ENCODE measurements around the gene VSIR. TPM values are rescaled to one million over a fixed set of nuclear protein-coding genes. Genes with fewer than 3 reads are reported as not detected.
A peak's percentile ranks its signal among the peaks of the same experiment; 100 is the strongest.

The VSIR gene
- polyA plus RNA-seq, 1 experiment: 169 TPM

GRCh38 chr10:71767420-71768035 lies 5.8 kb downstream of the VSIR start:
- no peak for TF ChIP-seq CTCF (IDR thresholded peaks at IDR 0.05; ENCODE audit: insufficient read depth, low read depth, low read length)
- H3K36me3 ChIP-seq (ENCODE audit: control insufficient read depth, insufficient read depth, low read length): peaks cover 3% of the 10 kb centered on the region; the same call in 1 of the 2 replicates
- peak; percentile 28 for DNase-seq (ENCODE audit: low read depth)
- POLR2A ChIA-PET: interaction anchor here (0.6 kb wide), 1 partner anchor 8 kb away, joined by 7 read pairs; no protein-coding TSS in a partner anchor
- no peaks in the 10 kb centered on the region for H3K27me3 ChIP-seq (ENCODE audit: control insufficient read depth, insufficient read depth, low read length)
- no peak overlapping the region for H3K4me3 ChIP-seq (ENCODE audit: low read depth, low read length)
- CTCF ChIA-PET: interaction anchor here (0.6 to 3.3 kb wide), 12 partner anchors 11 to 383 kb away, joined by 3 to 18 read pairs (median 4); no protein-coding TSS in a partner anchor

GRCh38 chr10:71766717-71767419 lies 6.5 kb downstream of the VSIR start:
- TF ChIP-seq CTCF (IDR thresholded peaks at IDR 0.05; ENCODE audit: insufficient read depth, low read depth, low read length): no peak
- H3K36me3 ChIP-seq (ENCODE audit: control insufficient read depth, insufficient read depth, low read length): peaks cover 6% of the 10 kb centered on the region
- ChIA-PET CTCF (interaction anchor here (0.6 to 3.3 kb wide), 9 partner anchors 10 to 383 kb away, joined by 3 to 18 read pairs (median 4); no protein-coding TSS in a partner anchor), POLR2A (no interaction called here)
- DNase-seq (ENCODE audit: low read depth): peak; percentile 98
- no peak overlapping the region for H3K4me3 ChIP-seq (ENCODE audit: low read depth, low read length)
- no peaks in the 10 kb centered on the region for H3K27me3 ChIP-seq (ENCODE audit: control insufficient read depth, insufficient read depth, low read length)

- H3K4me3 ChIP-seq (ENCODE audit: low read depth, low read length): no peak overlapping the region
- DNase-seq (ENCODE audit: low read depth): no peak
- H3K27me3 ChIP-seq (ENCODE audit: control insufficient read depth, insufficient read depth, low read length): no peaks in the 10 kb centered on the region
- peaks cover 13% of the 10 kb centered on the region for H3K36me3 ChIP-seq (ENCODE audit: control insufficient read depth, insufficient read depth, low read length)
- ChIA-PET CTCF (interaction anchor here (0.6 to 3.3 kb wide), 9 partner anchors 10 to 382 kb away, joined by 3 to 18 read pairs (median 4); no protein-coding TSS in a partner anchor), POLR2A (no interaction called here)
- no peak for TF ChIP-seq CTCF (IDR thresholded peaks at IDR 0.05; ENCODE audit: insufficient read depth, low read depth, low read length)
These were observed 7.2 kb downstream of the VSIR start for GRCh38 chr10:71765906-71766716.

GRCh38 chr10:71765176-71765904 lies 8.0 kb downstream of the VSIR start:
- DNase-seq (ENCODE audit: low read depth): no peak
- TF ChIP-seq CTCF (IDR thresholded peaks at IDR 0.05; ENCODE audit: insufficient read depth, low read depth, low read length): no peak
- Histone ChIP-seq H3K27me3 (ENCODE audit: control insufficient read depth, insufficient read depth, low read length) (no peaks in the 10 kb centered on the region), H3K36me3 (ENCODE audit: control insufficient read depth, insufficient read depth, low read length) (peaks cover 19% of the 10 kb centered on the region), H3K4me3 (ENCODE audit: low read depth, low read length) (no peak overlapping the region)
- CTCF ChIA-PET: interaction anchor here (0.6 to 4.3 kb wide), 8 partner anchors 8 to 157 kb away, joined by 3 to 18 read pairs (median 4); partner anchors contain the start of gene VSIR
- POLR2A ChIA-PET: interaction anchor here (0.5 kb wide), 1 partner anchor 156 kb away, joined by 3 read pairs; no protein-coding TSS in a partner anchor
